CD4-positive, alpha-beta T cell (primary cell): Measurements from ENCODE around the gene NUDT3. TPM values are rescaled to one million over a fixed set of nuclear protein-coding genes. Genes with fewer than 3 reads are reported as not detected.
"Not testable (repeated sequence)": the region's sequence is repeated elsewhere in the genome, so short reads cannot be mapped to it uniquely, and the experiment has no call there.

Experiments used
- ATAC-seq: fragments of 200-7000 bp; cut with Tn5 transposase; one replicate; pipeline ENCODE4 v1.10.0; 2022; ENCODE audit warnings: mild to moderate bottlenecking; ENCODE audit not compliant: poor library complexity
- CTCF ChIA-PET: fragments of 350-600 bp; sonication (Branson Sonifier 250); formaldehyde crosslinking; loops from one replicate; lab custom pipeline; 2021; ENCODE audit warnings: antibody characterized with exemption, inconsistent platforms; lab: Charles Lee
- POLR2A ChIA-PET: fragments of 350-600 bp; sonication (Branson Sonifier 250); formaldehyde crosslinking; loops from one replicate; lab custom pipeline; 2021; ENCODE audit warnings: antibody characterized with exemption, inconsistent platforms; lab: Charles Lee
- DNase-seq, 14 experiments: peaks; one replicate each; pipeline ENCODE4 v3.0.0-alpha.2; 2013 to 2020; ENCODE audit warnings: mixed read lengths in 2 of 14
- H3K27ac ChIP-seq, 2 donors: one replicate each; pipeline versions ENCODE4 v1.5.1 to v1.7.0; 2013; ENCODE audit warnings: low read length in 2 of 2, low read depth in 1 of 2, mild to moderate bottlenecking in 1 of 2
- H3K27me3 ChIP-seq, 2 experiments: 1 replicate in 1 of 2; 2 replicates in 1 of 2; pipeline versions ENCODE4 v1.6.1 to v1.7.0; 2013; ENCODE audit warnings: low read length in 2 of 2, control low read depth in 1 of 2, mild to moderate bottlenecking in 1 of 2, moderate library complexity in 1 of 2; ENCODE audit not compliant: insufficient read depth in 2 of 2, control insufficient read depth in 1 of 2
- H3K36me3 ChIP-seq: one replicate; pipeline ENCODE4 v1.6.1; 2013; ENCODE audit warnings: low read length, control low read depth; ENCODE audit not compliant: insufficient read depth
- H3K4me1 ChIP-seq: one replicate; pipeline ENCODE4 v1.6.1; 2013; ENCODE audit warnings: low read length, control low read depth; ENCODE audit not compliant: insufficient read depth
- H3K4me3 ChIP-seq: one replicate; pipeline ENCODE4 v1.5.1; 2013; ENCODE audit warnings: mild to moderate bottlenecking, low read length, moderate library complexity
- H3K9me3 ChIP-seq, 2 experiments: 1 replicate in 1 of 2; 2 replicates in 1 of 2; pipeline versions ENCODE4 v1.6.1 to v1.7.0; 2013; ENCODE audit warnings: low read length in 2 of 2, mild to moderate bottlenecking in 2 of 2, control low read depth in 1 of 2, moderate library complexity in 1 of 2; ENCODE audit not compliant: control insufficient read depth in 1 of 2, insufficient read depth in 1 of 2
- H3K27ac Mint-ChIP-seq: one replicate; pipeline ENCODE4 v1.8.0; 2020; ENCODE audit warnings: mixed read lengths
- H3K27me3 Mint-ChIP-seq: one replicate; pipeline ENCODE4 v1.8.0; 2021; ENCODE audit warnings: mixed read lengths
- H3K36me3 Mint-ChIP-seq: one replicate; pipeline ENCODE4 v1.8.0; 2021; ENCODE audit warnings: low read depth, mixed read lengths
- H3K4me1 Mint-ChIP-seq: one replicate; pipeline ENCODE4 v1.8.0; 2021; ENCODE audit warnings: low read depth, mixed read lengths
- H3K4me3 Mint-ChIP-seq: one replicate; pipeline ENCODE4 v1.8.0; 2020; ENCODE audit warnings: mild to moderate bottlenecking, mixed read lengths
- H3K9me3 Mint-ChIP-seq: one replicate; pipeline ENCODE4 v1.8.0; 2020; ENCODE audit warnings: mixed read lengths
- intact Hi-C, 2 experiments: fragments of 100-400 bp; cut with DNase I in 1 of 2; cut with micrococcal nuclease in 1 of 2; formaldehyde crosslinking; loops; one replicate each; pipeline versions ENCODE4 v1.15.1 to v1.9.0; 2023 to 2025; cut with DNase I, micrococcal nuclease
- total RNA-seq, 174 experiments: library from RNA in 2 of 174; stranded (reverse) in 2 of 174; gene quantifications; one replicate each; pipeline ENCODE4 v1.2.3 and lab custom pipeline; 2021 to 2026
- TF ChIP-seq, protein P1 (sequence below): fragments of 200-600 bp; IDR thresholded peaks from one replicate; pipeline ENCODE4 v1.8.0; 2022; ENCODE audit warnings: antibody characterized with exemption, mild to moderate bottlenecking

NUDT3 gene
- total RNA-seq, 2 experiments from 2014 or later: 14.8 to 15.0 TPM

GRCh38 chr6:34355889-34356288 lies 36.6 kb downstream of the NUDT3 start:
- Mint-ChIP-seq H3K9me3 (no peaks in the 10 kb centered on the region), H3K27me3 (no peaks in the 10 kb centered on the region), H3K27ac (no peak overlapping the region), H3K36me3 (no peaks in the 10 kb centered on the region), H3K4me3 (no peak overlapping the region), H3K4me1 (peaks cover 13% of the 10 kb centered on the region)
- DNase-seq: no peak
- POLR2A ChIA-PET: no interaction called here
- CTCF ChIA-PET: no interaction called here
- no peak overlapping the region for H3K4me3 ChIP-seq
- no peak for ATAC-seq
- TF ChIP-seq, protein P1, sequence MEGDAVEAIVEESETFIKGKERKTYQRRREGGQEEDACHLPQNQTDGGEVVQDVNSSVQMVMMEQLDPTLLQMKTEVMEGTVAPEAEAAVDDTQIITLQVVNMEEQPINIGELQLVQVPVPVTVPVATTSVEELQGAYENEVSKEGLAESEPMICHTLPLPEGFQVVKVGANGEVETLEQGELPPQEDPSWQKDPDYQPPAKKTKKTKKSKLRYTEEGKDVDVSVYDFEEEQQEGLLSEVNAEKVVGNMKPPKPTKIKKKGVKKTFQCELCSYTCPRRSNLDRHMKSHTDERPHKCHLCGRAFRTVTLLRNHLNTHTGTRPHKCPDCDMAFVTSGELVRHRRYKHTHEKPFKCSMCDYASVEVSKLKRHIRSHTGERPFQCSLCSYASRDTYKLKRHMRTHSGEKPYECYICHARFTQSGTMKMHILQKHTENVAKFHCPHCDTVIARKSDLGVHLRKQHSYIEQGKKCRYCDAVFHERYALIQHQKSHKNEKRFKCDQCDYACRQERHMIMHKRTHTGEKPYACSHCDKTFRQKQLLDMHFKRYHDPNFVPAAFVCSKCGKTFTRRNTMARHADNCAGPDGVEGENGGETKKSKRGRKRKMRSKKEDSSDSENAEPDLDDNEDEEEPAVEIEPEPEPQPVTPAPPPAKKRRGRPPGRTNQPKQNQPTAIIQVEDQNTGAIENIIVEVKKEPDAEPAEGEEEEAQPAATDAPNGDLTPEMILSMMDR: no peak
- intact Hi-C loops: no loop called here
- no peaks in the 10 kb centered on the region for H3K36me3 ChIP-seq
- no peaks in the 10 kb centered on the region for H3K27me3 ChIP-seq
- peaks cover 5% of the 10 kb centered on the region for H3K4me1 ChIP-seq
- no peaks in the 10 kb centered on the region for H3K9me3 ChIP-seq
- H3K27ac ChIP-seq: no peak overlapping the region

GRCh38 chr6:34354230-34354629 lies 38.2 kb downstream of the NUDT3 start:
- intact Hi-C loops, CTCF ChIA-PET, H3K4me3 ChIP-seq, POLR2A ChIA-PET, H3K27me3 ChIP-seq, H3K4me3 Mint-ChIP-seq, H3K27ac ChIP-seq, H3K27me3 Mint-ChIP-seq, ATAC-seq, DNase-seq, H3K4me1 ChIP-seq, H3K9me3 ChIP-seq, H3K36me3 Mint-ChIP-seq, H3K27ac Mint-ChIP-seq, H3K4me1 Mint-ChIP-seq, H3K36me3 ChIP-seq, H3K9me3 Mint-ChIP-seq: not testable (repeated sequence)

DNA sequence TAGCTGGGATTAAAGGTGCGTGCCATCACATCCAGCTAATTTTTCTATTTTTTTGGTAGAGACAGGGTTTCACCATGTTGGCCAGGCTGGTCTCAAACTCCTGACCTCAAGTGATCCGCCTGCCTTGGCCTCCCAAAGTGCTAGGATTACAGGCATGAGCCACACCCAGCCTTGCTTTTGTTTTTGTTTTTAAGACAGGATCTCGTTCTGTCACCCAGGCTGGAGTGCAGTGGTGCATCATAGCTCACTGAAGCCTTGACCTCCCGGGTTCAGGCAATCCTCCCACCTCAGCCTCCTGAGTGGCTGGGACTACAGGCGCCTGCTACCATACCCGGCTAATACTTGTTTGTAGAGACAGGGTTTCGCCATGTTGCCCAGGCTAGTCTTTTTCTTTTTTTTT lies 38.9 kb downstream of the NUDT3 start:
- H3K4me1 Mint-ChIP-seq, H3K36me3 Mint-ChIP-seq, DNase-seq, POLR2A ChIA-PET, H3K4me3 Mint-ChIP-seq, H3K27me3 Mint-ChIP-seq, intact Hi-C loops, H3K9me3 Mint-ChIP-seq, H3K27ac Mint-ChIP-seq, H3K9me3 ChIP-seq, H3K27ac ChIP-seq, CTCF ChIA-PET, ATAC-seq, H3K4me3 ChIP-seq, H3K36me3 ChIP-seq, H3K4me1 ChIP-seq, H3K27me3 ChIP-seq: not testable (repeated sequence)

- TF ChIP-seq, protein P1: no peak
- intact Hi-C loops: no loop called here
- ChIA-PET CTCF (no interaction called here), POLR2A (no interaction called here)
- no peak for DNase-seq
- H3K27me3 Mint-ChIP-seq: no peaks in the 10 kb centered on the region
- ATAC-seq: no peak
- H3K9me3 Mint-ChIP-seq: no peaks in the 10 kb centered on the region
- peaks cover under 1% of the 10 kb centered on the region for H3K36me3 Mint-ChIP-seq
- Histone ChIP-seq H3K9me3 (no peaks in the 10 kb centered on the region), H3K36me3 (no peaks in the 10 kb centered on the region), H3K4me1 (peaks cover 5% of the 10 kb centered on the region), H3K27me3 (no peaks in the 10 kb centered on the region), H3K4me3 (no peak overlapping the region), H3K27ac (no peak overlapping the region)
- H3K4me3 Mint-ChIP-seq: no peak overlapping the region
- peaks cover 8% of the 10 kb centered on the region for H3K4me1 Mint-ChIP-seq
- no peak overlapping the region for H3K27ac Mint-ChIP-seq
Observed at GRCh38 chr6:34352305-34352937, 40.0 kb downstream of the NUDT3 start.
